DMS 273 (cell line): ENCODE data around the gene ATXN1.
A peak's percentile ranks its signal among the peaks of the same experiment; 100 is the strongest.
"Not testable (repeated sequence)": the region's sequence is repeated elsewhere in the genome, so short reads cannot be mapped to it uniquely, and the experiment has no call there.

Source experiments
- DNase-seq: peaks from one replicate; lab custom pipeline; 2025; ENCODE audit not compliant: unreplicated experiment; lab: John Stamatoyannopoulos, UW

Gene ATXN1

DNA sequence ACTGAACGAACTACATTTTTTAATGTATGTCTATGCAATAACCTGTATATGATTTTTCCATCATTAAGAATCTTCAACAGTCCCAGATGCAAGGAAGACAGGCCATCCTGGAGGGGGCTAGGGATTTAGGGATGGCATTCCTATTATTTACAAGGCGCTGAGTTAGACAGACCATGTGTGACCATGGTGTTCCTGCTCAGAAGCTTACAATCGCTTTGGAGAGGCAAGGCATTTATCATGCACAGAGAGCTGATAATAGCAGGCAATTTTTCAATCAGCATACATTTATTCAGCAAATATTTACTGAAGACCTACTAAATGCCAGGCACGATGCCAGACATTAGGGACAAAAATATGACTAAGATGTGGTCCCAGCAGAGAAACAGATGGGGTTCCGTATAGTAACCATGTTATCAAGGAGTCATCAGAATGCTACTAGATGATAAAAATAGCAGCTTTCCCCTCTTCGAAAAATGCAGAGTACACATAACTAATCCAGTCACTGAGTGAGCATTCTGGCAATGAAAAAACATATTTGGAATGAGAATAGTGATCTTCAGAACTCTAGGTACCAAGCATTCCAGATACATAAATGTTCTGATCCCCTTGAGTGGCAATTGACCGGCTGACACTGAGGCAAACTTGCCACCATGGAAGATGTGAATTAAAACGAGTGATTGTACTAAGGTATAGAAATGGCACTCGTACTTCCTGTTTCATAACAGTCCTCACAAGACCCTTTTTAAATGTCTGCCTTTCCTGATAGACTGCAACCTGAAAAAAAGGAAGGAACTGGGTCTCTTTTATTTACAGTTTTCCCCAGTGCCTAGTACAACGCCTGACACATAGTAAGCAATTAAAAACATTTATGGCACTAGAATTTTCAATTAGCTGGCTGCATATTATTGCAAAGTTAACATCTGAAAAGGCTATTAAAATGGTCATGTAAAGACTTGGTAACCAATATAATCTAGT is 135.7 kb downstream of the ATXN1 start:
- peak; percentile 22 for DNase-seq

DNA sequence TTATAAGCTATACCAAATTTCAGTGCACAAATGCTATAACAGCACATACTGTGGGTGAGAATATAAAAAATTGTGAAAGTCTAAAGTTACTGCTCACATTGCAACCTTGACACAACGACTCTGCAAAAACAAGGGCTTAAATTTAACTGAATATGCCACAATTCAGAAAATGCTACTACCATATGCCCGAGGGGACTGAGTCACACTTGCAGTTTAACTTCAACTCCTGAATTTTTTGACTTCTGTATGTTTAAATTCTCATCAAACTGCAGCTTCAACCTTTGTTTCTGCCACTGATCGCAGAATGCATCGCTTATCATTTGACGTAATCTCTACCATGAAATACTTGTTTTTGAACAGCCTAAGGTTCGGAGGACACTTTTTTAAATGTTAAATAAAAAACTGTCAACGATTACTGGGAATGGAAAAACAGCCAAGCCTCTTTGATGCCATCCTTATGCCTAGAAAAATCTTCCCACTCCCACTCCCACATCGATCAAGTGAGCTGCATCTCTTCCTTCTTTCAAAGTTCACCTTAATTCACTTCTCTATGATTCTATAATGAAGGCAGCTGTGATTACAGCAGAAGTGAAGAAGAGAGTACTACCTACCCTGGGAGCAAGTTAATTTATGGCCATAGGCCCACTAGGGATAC is 136.5 kb downstream of the ATXN1 start:
- DNase-seq: no peak

DNA sequence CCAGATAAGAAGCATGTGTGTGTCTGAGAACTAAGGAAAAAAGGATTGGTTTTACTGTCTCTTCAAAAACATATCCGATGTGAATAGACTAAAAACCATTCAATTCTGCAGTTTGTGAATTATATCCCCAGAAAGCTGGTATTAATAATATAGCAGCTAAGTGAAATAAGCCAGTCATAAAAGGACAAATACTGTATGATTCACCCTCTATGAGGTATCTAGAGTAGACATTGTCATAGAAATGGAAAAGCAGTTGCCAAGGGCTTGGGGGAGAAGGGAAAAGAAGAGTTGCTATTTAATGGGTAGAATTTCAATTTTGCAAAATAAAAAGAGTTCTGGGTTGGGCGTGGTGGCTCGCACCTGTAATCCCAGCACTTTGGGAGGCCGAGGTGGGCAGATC is 137.5 kb downstream of the ATXN1 start:
- DNase-seq: no peak

DNA sequence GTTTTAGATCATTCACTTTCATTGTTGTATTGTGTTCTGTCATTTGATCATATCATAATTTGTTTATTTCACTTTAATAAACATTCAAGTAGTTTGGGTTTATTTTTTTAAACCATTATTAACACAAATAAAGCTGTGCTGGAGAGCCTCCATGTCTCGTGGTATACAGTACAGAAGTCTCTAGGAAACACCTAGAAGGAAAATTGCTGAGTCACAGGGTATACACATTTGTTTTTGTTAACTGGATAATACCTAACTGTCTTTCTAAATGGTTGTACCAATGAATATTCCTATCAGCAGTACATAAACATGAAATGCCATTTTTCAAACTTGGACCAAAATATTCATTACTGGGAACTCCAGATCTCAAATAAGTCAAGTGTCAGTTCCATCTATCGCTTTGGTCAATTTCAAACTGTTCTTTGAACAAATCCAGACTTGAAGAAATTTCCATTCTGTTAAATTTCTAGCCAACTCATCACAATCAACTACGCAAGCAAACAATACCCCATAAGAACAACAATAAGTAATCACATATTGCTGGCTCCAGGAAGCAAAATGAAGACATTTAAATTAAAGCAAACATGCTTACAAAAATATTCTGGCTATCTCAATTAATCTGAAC is 138.1 kb downstream of the ATXN1 start:
- DNase-seq: no peak

DNA sequence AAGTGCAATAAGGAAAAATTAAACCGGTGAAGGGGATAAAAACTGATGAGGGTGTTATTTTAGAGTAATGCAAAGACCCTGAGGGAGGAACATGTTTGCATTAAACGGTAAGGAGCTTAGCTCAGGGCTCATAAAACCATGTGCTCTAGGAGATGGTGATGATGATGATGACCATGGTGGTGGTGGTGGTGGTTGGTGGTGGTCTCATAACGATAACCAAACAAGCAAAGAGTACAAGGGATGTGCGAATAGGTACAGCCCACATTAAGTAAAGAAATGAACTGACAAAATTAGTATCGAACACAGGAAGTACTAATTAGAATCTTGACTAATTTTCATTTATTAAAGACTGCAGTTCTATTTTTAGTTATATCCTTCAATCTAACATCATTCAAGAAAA is 139.1 kb downstream of the ATXN1 start:
- DNase-seq: no peak

DNA sequence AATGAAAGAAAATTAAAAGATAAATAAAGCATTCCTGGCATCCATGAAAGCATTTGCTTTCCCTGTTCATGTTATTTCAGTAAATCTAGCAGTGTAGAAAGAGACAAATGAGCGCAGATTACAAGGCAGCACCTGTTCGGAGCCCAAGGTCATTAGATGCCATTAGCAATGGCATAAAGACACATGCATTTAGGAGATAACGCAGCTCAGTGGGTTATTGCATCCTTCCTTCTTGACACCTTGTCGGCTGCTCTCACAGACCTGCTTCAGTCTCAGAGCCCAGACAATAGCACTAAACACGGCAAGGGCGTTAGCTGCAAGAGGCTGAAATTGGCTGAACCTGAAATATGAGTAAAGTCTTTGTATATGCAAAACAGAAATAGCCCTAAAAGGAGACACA is 140.3 kb downstream of the ATXN1 start:
- DNase-seq: no peak

DNA sequence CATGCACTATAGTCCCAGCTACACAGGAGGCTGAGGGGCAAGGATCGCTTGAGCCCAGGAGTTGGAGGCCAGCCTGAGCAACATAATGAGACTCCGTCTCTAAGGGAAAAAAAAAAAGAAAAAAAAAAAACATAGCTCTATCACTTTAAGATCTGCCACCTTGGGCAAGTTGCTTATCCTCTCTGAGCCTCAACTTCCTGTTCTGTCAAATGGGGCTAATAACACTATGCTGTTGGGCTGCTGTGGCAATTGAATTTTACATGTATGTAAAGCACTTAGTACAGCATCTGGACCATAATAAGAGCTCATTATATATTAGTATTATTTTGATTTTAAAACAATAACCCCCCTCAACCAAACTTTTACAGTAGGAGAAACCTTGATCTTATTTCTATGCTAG is 141.5 kb downstream of the ATXN1 start:
- DNase-seq: no peak

DNA sequence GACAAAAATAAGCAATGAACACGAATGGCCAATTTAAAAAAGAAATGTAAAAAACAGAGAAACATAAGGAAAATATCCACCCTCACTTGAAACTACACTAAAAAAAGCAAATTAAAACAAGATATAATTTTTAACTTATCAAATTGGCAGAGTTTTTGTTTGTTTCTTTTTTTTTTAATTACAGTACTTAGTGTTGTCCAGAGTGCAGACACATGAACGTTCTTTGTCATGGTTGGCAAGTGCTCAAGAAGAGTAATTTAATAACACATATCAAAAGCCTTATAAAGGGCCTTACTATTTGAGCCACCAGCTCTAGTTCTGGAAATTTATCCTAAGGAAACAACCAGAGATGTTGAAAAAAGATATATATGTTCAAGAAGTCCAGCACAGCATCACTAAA is 142.3 kb downstream of the ATXN1 start:
- no peak for DNase-seq

DNA sequence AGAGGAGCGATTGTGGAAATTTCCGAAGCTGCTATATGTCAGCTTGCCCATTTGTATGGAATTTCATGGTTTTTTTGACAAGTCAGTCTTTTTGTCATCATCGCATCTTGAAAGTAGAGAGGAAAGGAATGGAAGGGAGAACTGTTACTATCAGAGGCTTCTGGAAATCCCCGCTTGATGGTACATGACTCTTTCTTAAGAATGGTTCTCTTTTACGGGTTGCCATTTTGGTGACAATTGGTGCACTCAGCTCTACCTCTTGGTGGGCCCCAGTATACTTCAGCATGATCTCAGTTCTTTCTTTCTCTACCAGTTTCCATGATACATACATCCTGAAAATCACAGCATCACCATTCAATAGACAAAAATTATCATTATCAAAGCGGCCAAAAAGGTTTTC is 146.0 kb downstream of the ATXN1 start:
- not testable (repeated sequence) for DNase-seq

DNA sequence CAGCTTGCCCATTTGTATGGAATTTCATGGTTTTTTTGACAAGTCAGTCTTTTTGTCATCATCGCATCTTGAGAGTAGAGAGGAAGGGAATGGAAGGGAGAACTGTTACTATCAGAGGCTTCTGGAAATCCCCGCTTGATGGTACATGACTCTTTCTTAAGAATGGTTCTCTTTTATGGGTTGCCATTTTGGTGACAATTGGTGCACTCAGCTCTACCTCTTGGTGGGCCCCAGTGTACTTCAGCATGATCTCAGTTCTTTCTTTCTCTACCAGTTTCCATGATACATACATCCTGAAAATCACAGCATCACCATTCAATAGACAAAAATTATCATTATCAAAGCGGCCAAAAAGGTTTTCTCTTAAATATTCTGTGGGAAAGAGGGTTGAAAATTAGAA is 147.1 kb downstream of the ATXN1 start:
- DNase-seq: not testable (repeated sequence)

DNA sequence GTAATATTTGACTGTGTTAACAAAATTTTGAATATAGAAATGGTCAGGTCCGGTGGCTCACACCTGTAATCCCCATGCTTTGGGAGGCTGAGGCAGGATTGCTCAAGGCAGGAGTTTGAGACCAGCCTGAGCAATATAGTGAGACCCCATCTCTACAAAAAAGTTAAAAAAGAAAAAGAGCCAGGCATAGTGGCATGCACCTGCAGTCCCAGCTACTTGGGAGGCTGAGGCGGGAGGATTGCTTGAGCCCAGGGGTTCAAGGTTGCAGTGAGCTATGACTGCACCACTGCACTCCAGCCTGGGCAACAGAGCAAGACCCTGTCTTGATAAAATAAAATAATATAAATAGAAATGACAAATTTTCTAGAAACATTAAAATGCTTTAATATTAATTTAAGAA is 147.8 kb downstream of the ATXN1 start:
- DNase-seq: not testable (repeated sequence)

DNA sequence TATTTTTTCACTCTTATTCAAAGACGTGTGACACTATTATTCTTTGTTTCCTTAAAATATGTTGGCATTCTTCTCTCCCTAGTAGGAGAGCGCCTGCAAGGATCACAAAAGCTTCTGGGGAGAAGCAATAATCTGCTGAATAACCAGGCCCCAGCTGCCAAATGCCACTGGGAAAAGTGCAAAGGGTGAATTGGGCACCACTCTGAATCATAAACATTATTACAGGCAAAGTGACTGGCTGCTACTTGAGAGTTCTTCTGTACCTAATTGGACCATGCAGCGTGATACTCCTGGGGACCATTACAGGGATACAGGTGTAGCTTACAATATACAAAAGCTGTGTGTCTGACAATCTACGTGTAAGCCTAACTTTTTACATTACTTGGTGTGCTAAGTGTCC is 152.8 kb downstream of the ATXN1 start:
- no peak for DNase-seq

DNA sequence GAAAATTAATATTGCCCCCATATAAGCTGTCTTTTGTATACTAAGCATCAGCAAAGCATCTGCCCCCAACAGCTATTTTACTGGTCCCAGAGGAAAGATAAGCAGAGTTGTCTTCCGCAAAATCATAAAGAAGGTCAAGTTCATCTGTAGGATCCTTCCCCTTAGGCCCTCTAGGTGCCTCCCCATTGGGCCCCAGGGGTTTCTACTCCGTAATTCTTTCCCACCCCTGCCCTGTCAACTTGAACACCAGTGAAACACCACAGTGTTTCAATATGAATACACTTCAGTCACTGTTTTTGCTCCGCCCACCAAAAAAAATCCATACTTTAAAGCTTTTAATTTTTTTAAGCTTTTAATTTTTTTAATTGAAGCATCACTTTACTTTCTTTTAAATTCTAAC is 159.2 kb downstream of the ATXN1 start:
- DNase-seq: no peak

DNA sequence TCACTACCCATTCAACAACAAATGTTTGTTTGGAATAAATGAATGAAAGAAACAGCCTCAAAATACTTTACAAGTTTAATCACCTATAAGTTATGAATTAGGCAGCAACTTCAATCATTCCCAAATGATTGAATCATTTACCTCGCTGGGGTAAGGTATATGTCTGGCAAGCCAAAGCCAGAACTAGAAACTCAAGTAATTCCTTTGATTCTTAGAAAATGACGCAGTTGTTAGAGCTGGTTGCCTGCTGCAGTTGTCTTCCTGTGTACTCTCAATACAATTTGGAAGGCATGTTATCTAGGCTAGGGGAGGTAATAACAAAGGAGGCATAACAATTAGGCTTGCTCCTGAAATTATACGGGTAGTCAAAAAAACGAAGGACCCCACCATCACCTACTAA is 160.6 kb downstream of the ATXN1 start:
- no peak for DNase-seq

DNA sequence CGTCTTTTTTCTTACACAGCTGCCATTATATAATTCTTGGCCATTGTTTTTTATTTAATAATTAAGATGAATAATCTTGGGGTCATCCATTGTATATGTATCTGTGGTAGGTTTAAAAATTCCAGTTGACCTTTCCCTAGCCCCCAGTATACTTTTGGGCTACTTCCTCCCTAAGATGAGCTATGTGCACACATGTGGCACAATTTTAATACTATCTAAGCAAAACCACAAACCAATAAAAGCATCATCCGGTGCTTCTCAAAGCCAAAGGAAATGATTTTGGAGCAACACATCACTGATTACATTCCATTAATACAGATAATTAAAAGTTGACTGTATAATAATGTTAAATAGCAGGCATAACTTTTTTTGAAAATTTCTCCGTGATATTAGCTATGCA is 161.2 kb downstream of the ATXN1 start:
- no peak for DNase-seq

DNA sequence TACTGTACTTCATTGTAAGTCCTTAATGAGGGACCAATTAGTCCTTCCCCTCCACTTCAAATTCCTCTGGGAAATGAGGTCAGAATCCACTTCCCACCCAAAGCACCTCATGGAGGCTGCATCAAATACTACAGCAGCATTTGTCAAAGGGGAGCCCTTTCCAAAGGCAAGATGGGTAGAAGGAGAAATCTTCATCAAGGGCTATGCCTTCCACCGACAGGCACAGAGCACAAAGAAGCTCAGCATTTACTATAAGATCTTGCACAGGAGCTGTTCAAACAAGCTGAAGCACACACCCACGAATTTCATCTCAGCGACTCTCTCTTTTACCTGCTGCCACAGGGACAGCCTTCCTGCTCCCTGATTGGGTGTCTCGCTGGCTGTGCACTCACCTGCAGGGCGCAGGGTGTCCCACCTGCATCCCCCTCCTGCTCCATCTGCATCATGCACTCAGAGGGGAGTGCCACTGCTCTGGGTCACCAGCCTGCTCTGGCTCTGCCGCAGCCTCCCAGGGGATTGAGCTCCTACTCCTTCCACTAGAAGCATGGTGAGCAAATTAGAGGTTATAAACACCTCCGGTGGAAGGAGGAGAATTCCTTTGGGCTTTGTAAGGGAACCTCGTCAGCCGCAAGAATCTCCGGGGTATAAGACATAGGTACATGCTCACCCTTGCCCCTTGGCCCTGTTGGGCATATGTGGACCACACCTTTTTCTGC is 164.5 kb downstream of the ATXN1 start:
- DNase-seq: no peak

DNA sequence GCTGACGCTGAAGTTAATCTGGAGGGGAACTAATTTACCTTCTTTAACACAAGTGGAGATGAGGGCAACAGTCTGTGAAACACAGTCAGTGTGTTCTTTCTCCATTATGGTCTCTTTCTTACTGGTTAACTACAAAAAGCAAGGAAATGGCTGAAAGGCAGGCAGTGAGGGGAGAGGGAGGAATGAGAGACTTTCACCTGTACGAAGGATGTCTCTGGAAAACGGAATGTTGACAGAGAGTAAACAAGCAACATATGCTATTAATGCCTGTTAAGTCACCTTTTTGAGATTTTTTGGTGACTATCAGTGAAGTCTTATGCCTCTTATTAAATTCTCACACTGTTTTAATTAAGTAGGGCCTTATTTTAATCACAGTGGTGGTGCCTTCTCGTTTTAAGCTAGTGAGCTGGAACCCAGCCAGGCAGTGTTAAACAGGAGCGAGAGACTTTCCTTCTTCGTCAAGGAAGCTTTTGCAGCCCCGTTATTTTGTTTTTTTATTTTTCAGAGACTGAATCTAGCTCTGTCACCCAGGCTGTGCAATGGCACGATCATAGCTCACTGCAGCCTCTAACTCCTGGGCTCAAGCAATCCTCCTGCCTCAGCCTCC is 165.6 kb downstream of the ATXN1 start:
- no peak for DNase-seq

DNA sequence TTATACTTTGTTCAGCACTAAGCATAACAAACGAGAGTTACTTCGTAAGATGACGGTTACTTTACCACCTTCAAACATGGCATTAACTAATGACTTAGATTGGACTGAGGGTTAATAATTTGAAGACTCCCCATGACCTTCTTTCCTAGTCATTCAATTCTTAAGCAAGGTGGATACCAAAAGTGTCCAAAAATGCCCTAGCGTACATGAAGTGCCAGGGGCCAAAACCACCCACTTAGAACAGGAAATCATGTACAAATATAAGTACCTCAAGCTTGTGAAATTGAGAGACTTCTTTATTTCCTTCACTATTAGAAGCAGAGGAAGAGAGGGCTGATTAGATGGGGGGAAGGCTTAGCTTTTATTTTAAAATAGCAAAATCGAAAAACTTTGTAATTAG is 166.4 kb downstream of the ATXN1 start:
- DNase-seq: no peak

DNA sequence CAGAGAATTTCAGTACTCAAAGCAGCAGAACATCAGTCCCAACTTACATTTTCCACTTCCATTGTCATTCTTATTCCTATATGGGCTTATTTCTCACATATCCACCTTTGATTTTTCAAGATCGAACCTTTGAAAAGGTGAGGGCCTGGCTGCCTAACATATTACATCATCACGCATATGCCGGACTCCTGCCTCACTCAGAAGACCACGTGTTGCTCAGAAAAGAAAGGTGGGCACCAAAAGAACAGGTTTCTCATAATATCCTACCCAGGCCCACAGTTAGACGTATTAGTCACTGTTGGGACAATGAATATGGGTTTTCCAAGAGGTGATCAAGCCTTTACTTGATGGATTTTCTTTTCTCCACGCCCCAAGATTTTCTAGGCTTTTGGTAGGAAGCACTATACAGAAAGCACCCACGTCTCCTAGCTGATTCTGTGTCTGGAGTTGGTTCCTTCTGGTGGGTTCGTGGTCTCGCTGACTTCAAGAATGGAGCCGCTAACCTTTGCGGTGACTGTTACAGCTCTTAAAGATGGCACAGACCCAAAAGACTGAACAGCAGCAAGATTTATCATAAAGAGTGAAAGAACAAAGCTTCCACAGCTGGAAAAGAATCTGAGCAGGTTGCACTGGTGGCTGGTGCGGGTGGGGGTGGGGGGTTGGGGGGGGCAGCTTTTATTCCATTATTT is 168.9 kb downstream of the ATXN1 start:
- DNase-seq: no peak
